A549 (cell line): Measurements from ENCODE around the gene SEMA3A. TPM values are rescaled to one million over a fixed set of nuclear protein-coding genes. Genes with fewer than 3 reads are reported as not detected.
A peak's percentile ranks its signal among the peaks of the same experiment; 100 is the strongest.
"Not testable (repeated sequence)": the region's sequence is repeated elsewhere in the genome, so short reads cannot be mapped to it uniquely, and the experiment has no call there.

Experiments used
- ATAC-seq, 2 experiments: fragments of 200-7000 bp in 1 of 2; fragments of >200 bp in 1 of 2; cut with Nextera tagmentation in 1 of 2; cut with Tn5 transposase in 1 of 2; 3 replicates each; pipeline versions ENCODE4 v1.8.0 to v1.9.1; 2018 to 2020; ENCODE audit warnings: mild to moderate bottlenecking in 1 of 2, moderate library complexity in 1 of 2
- CTCF ChIA-PET: fragments of 300-600 bp; sonication (Branson Sonifier 250); formaldehyde crosslinking; extraction: SDS; loops from one replicate; lab custom pipeline; 2021; ENCODE audit warnings: antibody characterized with exemption, inconsistent platforms; lab: Yijun Ruan, JAX
- POLR2A ChIA-PET: fragments of 350-600 bp; formaldehyde crosslinking; extraction: SDS; loops from one replicate; lab custom pipeline; 2021; ENCODE audit warnings: antibody characterized with exemption, inconsistent platforms; lab: Yijun Ruan, JAX
- DNase-seq, 2 experiments: peaks; one replicate each; pipeline versions ENCODE4 v3.0.0 to v3.0.0-alpha.2; 2011 to 2016; ENCODE audit warnings: low read depth in 1 of 2, low spot score in 1 of 2
- FAIRE-seq: peaks from 2 replicates; lab custom pipeline; 2011; peaks lifted over from hg19 to GRCh38; lab: Jason Lieb, UNC
- H3K27ac ChIP-seq, 2 experiments: fragments of >200 bp; sonication (Bioruptor Twin); formaldehyde crosslinking; 3 replicates each; pipeline ENCODE4 v1.5.1; 2016 to 2017
- H3K4me1 ChIP-seq: fragments of >200 bp; sonication (Bioruptor Twin); formaldehyde crosslinking; 3 replicates; pipeline ENCODE4 v1.6.1; 2016
- H3K4me2 ChIP-seq: fragments of >200 bp; sonication (Bioruptor Twin); formaldehyde crosslinking; 3 replicates; pipeline ENCODE4 v1.6.1; 2016
- H3K4me3 ChIP-seq: fragments of >200 bp; sonication (Bioruptor Twin); formaldehyde crosslinking; 3 replicates; pipeline ENCODE4 v1.5.1; 2016
- H3K9me3 ChIP-seq: fragments of >200 bp; sonication (Bioruptor Twin); formaldehyde crosslinking; 3 replicates; pipeline ENCODE4 v1.6.1; 2016
- BHLHE40 ChIP-seq: IDR thresholded peaks from 2 replicates; pipeline ENCODE4 v1.6.1; 2012; ENCODE audit warnings: low read depth, low read length, inconsistent platforms
- CHD4 ChIP-seq: fragments of 200-600 bp; sonication (generic); IDR thresholded peaks from 2 replicates; pipeline ENCODE4 v1.6.1; 2016; ENCODE audit warnings: antibody characterized with exemption, mild to moderate bottlenecking, borderline replicate concordance
- E2F6 ChIP-seq: IDR thresholded peaks from 2 replicates; pipeline ENCODE4 v1.6.1; 2012; ENCODE audit warnings: low read depth, borderline replicate concordance
- FOSB ChIP-seq: fragments of 250-450 bp; sonication (Bioruptor Pico); IDR thresholded peaks from 2 replicates; pipeline ENCODE4 v1.5.0; 2020; ENCODE audit warnings: mild to moderate bottlenecking, moderate library complexity
- GATA3 ChIP-seq: IDR thresholded peaks from 2 replicates; pipeline ENCODE4 v1.6.1; 2012; ENCODE audit warnings: borderline replicate concordance
- HDAC2 ChIP-seq: fragments of 200-600 bp; sonication (generic); IDR thresholded peaks from 2 replicates; pipeline ENCODE4 v1.6.1; 2016
- HEYL ChIP-seq: fragments of 250-450 bp; sonication (Bioruptor Pico); IDR thresholded peaks from 2 replicates; pipeline ENCODE4 v1.8.0; 2021; ENCODE audit warnings: mild to moderate bottlenecking, moderate library complexity
- KDM1A ChIP-seq: fragments of 200-600 bp; sonication (generic); IDR thresholded peaks from 2 replicates; pipeline ENCODE4 v1.6.1; 2016; ENCODE audit warnings: low read depth, mild to moderate bottlenecking
- MAFK ChIP-seq: fragments of 450-650 bp; IDR thresholded peaks from 2 replicates; pipeline ENCODE4 v1.6.1; 2014; ENCODE audit not compliant: partially characterized antibody
- NR3C1 ChIP-seq: fragments of >200 bp; sonication (Bioruptor Twin); formaldehyde crosslinking; IDR thresholded peaks from 3 replicates; pipeline ENCODE4 v1.6.1; 2017
- PHF8 ChIP-seq: fragments of 200-600 bp; sonication (generic); IDR thresholded peaks from 2 replicates; pipeline ENCODE4 v1.6.1; 2016; ENCODE audit warnings: low read depth, mild to moderate bottlenecking, antibody characterized with exemption, moderate library complexity, borderline replicate concordance
- POLR2A ChIP-seq: IDR thresholded peaks from 2 replicates; pipeline ENCODE4 v1.6.1; 2012; ENCODE audit warnings: mild to moderate bottlenecking, low read length
- RAD21 ChIP-seq, 2 experiments: fragments of >200 bp in 1 of 2; sonication (Bioruptor Twin) in 1 of 2; formaldehyde crosslinking in 1 of 2; IDR thresholded peaks in 1 of 2; conservative IDR thresholded peaks in 1 of 2; 2 replicates in 1 of 2; 3 replicates in 1 of 2; pipeline ENCODE4 v1.6.1; 2012 to 2018; ENCODE audit warnings: inconsistent platforms in 1 of 2
- SMC3 ChIP-seq: fragments of >200 bp; sonication (Bioruptor Twin); formaldehyde crosslinking; IDR thresholded peaks from 3 replicates; pipeline ENCODE4 v1.6.1; 2018; ENCODE audit warnings: inconsistent platforms
- SREBF2 ChIP-seq: fragments of 450-650 bp; IDR thresholded peaks from 2 replicates; pipeline ENCODE4 v1.6.1; 2014; ENCODE audit warnings: mild to moderate bottlenecking, moderate library complexity
- ZC3H11A ChIP-seq: fragments of 450-650 bp; IDR thresholded peaks from 2 replicates; pipeline ENCODE4 v1.6.1; 2014; ENCODE audit warnings: antibody characterized with exemption, mild to moderate bottlenecking
- WGBS: methylation state at CpG from one replicate; pipeline ENCODE4 v1.1.6; 2017; ENCODE audit errors: missing lambda C conversion rate; 5-methylcytosine and 5-hydroxymethylcytosine counted together
- polyA plus RNA-seq, 4 experiments: library from polyadenylated mRNA; depleted of rRNA in 3 of 4; stranded (reverse); fragments of >200 nt; fragmentation: RNase III in 1 of 4; extraction: RNeasy Plus Mini Kit Qiagen cat#74134 plus additional on column Dnase treatment in 1 of 4; gene quantifications; 2 replicates in 3 of 4; 3 replicates in 1 of 4; pipeline ENCODE4 v1.2.3, GENCODE V29; 2011 to 2017

Gene SEMA3A
- polyA plus RNA-seq, 2 of the 4 experiments (the other 2 are of a cell fraction), result 3.6 to 19.1 TPM

- 88% methylated on average over 2 of the region's 2 CpGs for WGBS
- Histone ChIP-seq H3K4me1 (peaks cover 43% of the 10 kb centered on the region), H3K4me3 (no peak overlapping the region), H3K4me2 (no peak overlapping the region), H3K9me3 (no peaks in the 10 kb centered on the region), H3K27ac (peak overlapping the region in 1 of 2 experiments; percentile 74; a peak in 3 of 6 replicates)
- no peak for FAIRE-seq
- ATAC-seq, result no peak
- POLR2A ChIA-PET, result no interaction called here
- CTCF ChIA-PET, result interaction anchor here (1.2 kb wide), 1 partner anchor 35 kb away, joined by 3 read pairs; no protein-coding TSS in a partner anchor
- TF ChIP-seq ZC3H11A (peak; percentile 84), E2F6 (no peak)
- no peak for DNase-seq
Measured at GRCh38 chr7:84057576-84057975, 137.0 kb downstream of the SEMA3A start.

GRCh38 chr7:84055904-84056605, 138.5 kb downstream of the SEMA3A start:
- peak overlapping the region; percentile 6; the same call in 1 of the 3 replicates for H3K4me2 ChIP-seq
- DNase-seq (no peak), ATAC-seq (no peak)

GRCh38 chr7:84055199-84055598, 139.4 kb downstream of the SEMA3A start:
- FAIRE-seq, DNase-seq, H3K4me2 ChIP-seq, POLR2A ChIA-PET, H3K9me3 ChIP-seq, H3K27ac ChIP-seq, ATAC-seq, CTCF ChIA-PET, H3K4me3 ChIP-seq: not testable (repeated sequence)
- peaks cover 30% of the 10 kb centered on the region for H3K4me1 ChIP-seq
- WGBS, result 89% methylated on average over 19 of the region's 23 CpGs

More at GRCh38 chr7:84055904-84056605, 138.5 kb downstream of the SEMA3A start:
- FAIRE-seq, result peak; percentile 23
- ChIA-PET POLR2A (no interaction called here), CTCF (no interaction called here)
- 83% methylated on average over 2 of the region's 2 CpGs for WGBS
- TF ChIP-seq SREBF2, result no peak
- peak; percentile 74 for TF ChIP-seq MAFK
- H3K4me3 ChIP-seq, result no peak overlapping the region
- H3K27ac ChIP-seq, result peak overlapping the region in 1 of 2 experiments; percentile 13; a peak in 1 of 6 replicates
- H3K9me3 ChIP-seq, result no peaks in the 10 kb centered on the region
- H3K4me1 ChIP-seq, result peaks cover 37% of the 10 kb centered on the region

- TF ChIP-seq MAFK (peak; percentile 77), SMC3 (no peak)
Measured at GRCh38 chr7:84049071-84049836, 145.3 kb downstream of the SEMA3A start.

GRCh38 chr7:84047085-84047484, 147.5 kb downstream of the SEMA3A start:
- 27% methylated on average over 2 of the region's 2 CpGs for WGBS
- H3K27ac ChIP-seq, result no peak overlapping the region
- FAIRE-seq (no peak), ATAC-seq (no peak)
- no peak overlapping the region for H3K4me3 ChIP-seq
- POLR2A ChIA-PET, result no interaction called here
- no peak overlapping the region for H3K4me2 ChIP-seq
- TF ChIP-seq ZC3H11A (no peak), POLR2A (no peak), RAD21 (conservative IDR thresholded peaks at IDR 0.05 in 1 of 2, IDR thresholded peaks at IDR 0.05 in 1 of 2) (no peak), BHLHE40 (no peak), GATA3 (no peak), KDM1A (no peak), PHF8 (no peak), HEYL (CRISPR knock-in tag) (no peak), SREBF2 (no peak), HDAC2 (no peak), FOSB (no peak), NR3C1 (no peak), CHD4 (no peak)
- TF ChIP-seq, all 56 proteins: peak for 0
- no peak for DNase-seq
- Histone ChIP-seq H3K4me1 (peaks cover 18% of the 10 kb centered on the region), H3K9me3 (no peaks in the 10 kb centered on the region)
- CTCF ChIA-PET, result no interaction called here

More at GRCh38 chr7:84049071-84049836, 145.3 kb downstream of the SEMA3A start:
- no peak for DNase-seq
- FAIRE-seq, result no peak
- POLR2A ChIA-PET, result no interaction called here
- no peak overlapping the region for H3K27ac ChIP-seq
- CTCF ChIA-PET, result no interaction called here
- no peak for ATAC-seq
- no peak overlapping the region for H3K4me3 ChIP-seq
- no peaks in the 10 kb centered on the region for H3K4me1 ChIP-seq
- H3K9me3 ChIP-seq, result no peaks in the 10 kb centered on the region
- H3K4me2 ChIP-seq, result no peak overlapping the region
